ENCODE measurements around the gene MZB1. TPM values are rescaled to one million over a fixed set of nuclear protein-coding genes. Genes with fewer than 3 reads are reported as not detected.

The MZB1 gene
- total and polyA plus RNA-seq, 2 experiments from 2014 or later = 0.30 TPM; not detected in 1

DNA sequence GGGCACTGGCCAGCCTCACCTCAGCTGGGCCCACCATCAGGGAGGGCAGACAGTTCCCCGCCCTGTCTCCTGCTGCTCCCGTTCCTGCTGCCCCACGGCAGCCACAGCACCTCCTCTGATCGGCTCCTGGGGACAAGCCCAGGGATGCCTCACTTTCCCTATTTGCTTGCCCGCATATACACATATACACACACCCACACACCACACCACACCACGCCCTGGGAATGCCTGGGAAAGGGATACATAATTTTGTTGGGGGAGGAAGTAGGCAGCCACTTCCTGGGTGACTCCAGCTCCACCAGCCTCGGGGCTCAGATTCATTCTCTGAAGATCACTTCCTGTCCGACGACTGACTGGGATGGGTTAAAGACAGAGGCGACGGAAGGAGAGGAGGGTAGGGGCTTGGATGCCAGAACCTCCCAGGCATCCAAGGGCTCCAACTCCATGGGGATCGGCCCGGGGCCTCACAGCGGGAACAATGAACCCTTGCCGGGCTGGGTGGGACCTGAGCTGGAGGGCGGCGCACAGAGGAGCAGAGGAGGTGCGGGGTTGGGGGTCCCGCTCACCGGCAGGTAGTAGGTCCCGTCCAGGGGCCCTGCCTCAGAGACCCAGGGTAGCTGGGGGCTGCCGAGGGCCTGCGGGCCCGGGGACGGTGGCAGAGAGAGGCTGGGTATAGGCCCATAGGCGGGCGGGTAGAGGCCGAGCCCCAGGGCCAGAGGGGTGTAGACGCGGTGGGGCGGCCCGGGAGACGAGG is 2.0 kb upstream of the MZB1 start:
- WGBS (ENCODE audit: low lambda C conversion rate, missing lambda C conversion rate) = 74% methylated on average over 21 of the region's 33 CpGs
- no peak for DNase-seq (ENCODE audit: low spot score)
- Histone ChIP-seq H3K36me3 (replicated peaks; ENCODE audit: insufficient read depth, low read depth) (no peaks in the 10 kb centered on the region), H3K4me1 (ENCODE audit: insufficient read depth) (peaks cover 8% of the 10 kb centered on the region), H3K27ac (no peak overlapping the region), H3K4me2 (peak overlapping the region; percentile 91), H3K9me3 (ENCODE audit: low read depth) (no peaks in the 10 kb centered on the region), H3K9me2 (replicated peaks; ENCODE audit: insufficient read depth) (no peaks in the 10 kb centered on the region), H3K27me3 (peaks cover 26% of the 10 kb centered on the region), H2AFZ (no peak overlapping the region), H3K79me2 (no peaks in the 10 kb centered on the region), H3K4me3 (no peak overlapping the region), H4K20me1 (ENCODE audit: insufficient read depth, poor library complexity, severe bottlenecking) (no peaks in the 10 kb centered on the region)
- no peak for TF ChIP-seq EZH2phosphoT487 (IDR thresholded peaks at IDR 0.05; ENCODE audit: low read depth, severe bottlenecking, unreplicated experiment)
- no peak for TF ChIP-seq EZH2 (IDR thresholded peaks at IDR 0.05; ENCODE audit: borderline replicate concordance)
- TF ChIP-seq, protein P1, sequence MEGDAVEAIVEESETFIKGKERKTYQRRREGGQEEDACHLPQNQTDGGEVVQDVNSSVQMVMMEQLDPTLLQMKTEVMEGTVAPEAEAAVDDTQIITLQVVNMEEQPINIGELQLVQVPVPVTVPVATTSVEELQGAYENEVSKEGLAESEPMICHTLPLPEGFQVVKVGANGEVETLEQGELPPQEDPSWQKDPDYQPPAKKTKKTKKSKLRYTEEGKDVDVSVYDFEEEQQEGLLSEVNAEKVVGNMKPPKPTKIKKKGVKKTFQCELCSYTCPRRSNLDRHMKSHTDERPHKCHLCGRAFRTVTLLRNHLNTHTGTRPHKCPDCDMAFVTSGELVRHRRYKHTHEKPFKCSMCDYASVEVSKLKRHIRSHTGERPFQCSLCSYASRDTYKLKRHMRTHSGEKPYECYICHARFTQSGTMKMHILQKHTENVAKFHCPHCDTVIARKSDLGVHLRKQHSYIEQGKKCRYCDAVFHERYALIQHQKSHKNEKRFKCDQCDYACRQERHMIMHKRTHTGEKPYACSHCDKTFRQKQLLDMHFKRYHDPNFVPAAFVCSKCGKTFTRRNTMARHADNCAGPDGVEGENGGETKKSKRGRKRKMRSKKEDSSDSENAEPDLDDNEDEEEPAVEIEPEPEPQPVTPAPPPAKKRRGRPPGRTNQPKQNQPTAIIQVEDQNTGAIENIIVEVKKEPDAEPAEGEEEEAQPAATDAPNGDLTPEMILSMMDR (IDR thresholded peaks at IDR 0.05; ENCODE audit: poor library complexity) = no peak

DNA sequence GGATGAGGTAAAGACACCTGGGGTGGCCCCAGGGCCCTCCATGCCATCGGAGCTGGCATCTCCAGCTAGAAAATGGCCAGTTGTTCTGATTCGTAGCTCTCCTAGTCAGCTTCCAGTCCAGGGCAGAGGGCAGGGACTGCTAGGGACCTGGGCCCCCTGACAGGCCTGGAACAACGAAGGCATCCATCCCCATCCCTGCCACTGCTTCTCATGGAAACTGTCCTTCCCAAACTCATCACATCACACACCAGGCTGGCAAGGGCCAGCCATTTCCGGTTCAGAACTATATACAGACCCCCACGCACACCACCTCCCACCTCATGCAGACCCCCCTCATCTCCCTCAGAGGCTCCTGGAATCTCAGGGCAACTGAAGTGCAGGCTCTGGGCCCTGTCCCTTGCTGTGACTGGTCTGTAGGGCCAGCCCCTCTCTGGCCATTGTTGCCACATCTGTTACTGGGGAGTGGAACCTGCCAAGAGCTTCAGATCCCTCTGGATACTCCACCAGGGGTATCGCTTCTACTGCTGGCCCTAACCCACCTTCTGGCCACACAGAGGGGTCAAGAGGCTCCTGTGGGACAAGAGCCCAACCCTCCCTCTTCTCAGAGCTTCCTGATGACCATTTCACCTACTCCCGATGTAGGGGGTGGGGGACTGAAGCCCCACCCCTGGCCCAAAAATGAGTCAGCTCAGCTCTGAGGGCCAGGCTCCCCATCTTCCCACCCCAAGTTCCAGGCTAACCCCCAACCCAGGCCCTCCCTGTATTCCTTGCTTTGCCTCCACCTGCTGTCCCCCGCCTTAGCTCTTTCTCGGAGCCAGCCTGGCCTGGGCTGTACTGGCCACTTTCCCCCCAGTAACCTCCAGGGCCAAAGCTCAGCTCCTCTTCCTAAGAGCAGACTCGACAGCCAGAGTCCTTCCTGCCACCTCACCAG is 1.2 kb upstream of the MZB1 start:
- Histone ChIP-seq H3K9me3 (ENCODE audit: low read depth) (no peaks in the 10 kb centered on the region), H3K4me2 (no peak overlapping the region), H3K36me3 (replicated peaks; ENCODE audit: insufficient read depth, low read depth) (no peaks in the 10 kb centered on the region), H3K79me2 (no peaks in the 10 kb centered on the region), H4K20me1 (ENCODE audit: insufficient read depth, poor library complexity, severe bottlenecking) (no peaks in the 10 kb centered on the region), H3K27me3 (peaks cover 26% of the 10 kb centered on the region), H2AFZ (no peak overlapping the region), H3K4me3 (no peak overlapping the region), H3K9me2 (replicated peaks; ENCODE audit: insufficient read depth) (no peaks in the 10 kb centered on the region), H3K27ac (no peak overlapping the region), H3K4me1 (ENCODE audit: insufficient read depth) (peaks cover 8% of the 10 kb centered on the region)
- 89% methylated on average over 10 of the region's 10 CpGs for WGBS (ENCODE audit: low lambda C conversion rate, missing lambda C conversion rate)
- TF ChIP-seq EZH2phosphoT487 (IDR thresholded peaks at IDR 0.05; ENCODE audit: low read depth, severe bottlenecking, unreplicated experiment) (no peak), EZH2 (IDR thresholded peaks at IDR 0.05; ENCODE audit: borderline replicate concordance) (no peak)
- TF ChIP-seq, protein P1 (IDR thresholded peaks at IDR 0.05; ENCODE audit: poor library complexity) = no peak
- no peak for DNase-seq (ENCODE audit: low spot score)

DNA sequence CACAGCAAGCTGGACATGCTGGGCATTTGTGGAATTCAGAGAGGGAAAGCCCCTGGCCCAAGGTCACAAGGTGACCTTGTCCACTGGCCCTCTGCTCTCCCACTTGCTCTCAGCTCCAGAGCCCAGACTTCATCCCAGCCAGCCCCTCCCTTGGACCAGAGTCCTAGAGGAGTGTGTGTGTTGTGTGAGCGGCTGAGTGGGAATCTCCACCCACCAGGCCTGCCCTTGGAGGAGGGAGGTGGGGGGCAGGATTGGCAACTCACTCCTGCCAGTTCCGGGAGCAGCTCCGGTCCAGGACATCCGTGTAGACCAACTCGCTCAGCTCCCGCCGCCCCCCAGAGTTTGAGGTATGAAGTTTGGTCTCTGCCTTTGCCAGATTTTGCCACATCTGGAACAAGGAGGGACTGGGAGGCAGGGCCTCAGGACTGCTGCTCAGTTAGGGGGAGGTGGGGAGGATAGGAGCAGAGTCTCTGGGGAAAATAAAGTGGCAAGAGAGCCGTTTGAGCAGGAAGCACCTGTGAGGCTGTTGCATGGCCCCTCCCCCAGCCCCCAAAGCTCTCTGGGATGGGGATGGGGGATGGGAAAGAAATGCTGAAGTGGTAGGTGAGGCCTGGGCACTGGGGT is 1.4 kb downstream of the MZB1 start:
- peaks cover 7% of the 10 kb centered on the region for H3K4me1 ChIP-seq (ENCODE audit: insufficient read depth)
- H3K4me3 ChIP-seq = no peak overlapping the region
- H3K27ac ChIP-seq = no peak overlapping the region
- H4K20me1 ChIP-seq (ENCODE audit: insufficient read depth, poor library complexity, severe bottlenecking) = no peaks in the 10 kb centered on the region
- DNase-seq (ENCODE audit: low spot score) = peak; percentile 52
- H2AFZ ChIP-seq = no peak overlapping the region
- peak overlapping the region; percentile 42 for H3K4me2 ChIP-seq
- H3K9me2 ChIP-seq (replicated peaks; ENCODE audit: insufficient read depth) = no peaks in the 10 kb centered on the region
- TF ChIP-seq EZH2 (IDR thresholded peaks at IDR 0.05; ENCODE audit: borderline replicate concordance) (no peak), EZH2phosphoT487 (IDR thresholded peaks at IDR 0.05; ENCODE audit: low read depth, severe bottlenecking, unreplicated experiment) (no peak)
- TF ChIP-seq, protein P1 (IDR thresholded peaks at IDR 0.05; ENCODE audit: poor library complexity) = no peak
- no peaks in the 10 kb centered on the region for H3K79me2 ChIP-seq
- no peaks in the 10 kb centered on the region for H3K9me3 ChIP-seq (ENCODE audit: low read depth)
- H3K27me3 ChIP-seq = peaks cover 3% of the 10 kb centered on the region
- 39% methylated on average over 8 of the region's 8 CpGs for WGBS (ENCODE audit: low lambda C conversion rate, missing lambda C conversion rate)
- H3K36me3 ChIP-seq (replicated peaks; ENCODE audit: insufficient read depth, low read depth) = no peaks in the 10 kb centered on the region
